IPS-18c (cell line): ENCODE results near the gene CYP2W1.
"Not testable (repeated sequence)": the region's sequence is repeated elsewhere in the genome, so short reads cannot be mapped to it uniquely, and the experiment has no call there.

Source experiments
- H3K4me3 ChIP-seq: 2 replicates; pipeline ENCODE4 v1.7.0; 2013; ENCODE audit warnings: low read depth, mild to moderate bottlenecking, low read length, moderate library complexity; ENCODE audit not compliant: insufficient read depth
- H3K9me3 ChIP-seq: one replicate; pipeline ENCODE4 v1.6.1; 2013; ENCODE audit warnings: mild to moderate bottlenecking, low read length, moderate library complexity; ENCODE audit not compliant: control insufficient read depth, insufficient read depth

The CYP2W1 gene

DNA sequence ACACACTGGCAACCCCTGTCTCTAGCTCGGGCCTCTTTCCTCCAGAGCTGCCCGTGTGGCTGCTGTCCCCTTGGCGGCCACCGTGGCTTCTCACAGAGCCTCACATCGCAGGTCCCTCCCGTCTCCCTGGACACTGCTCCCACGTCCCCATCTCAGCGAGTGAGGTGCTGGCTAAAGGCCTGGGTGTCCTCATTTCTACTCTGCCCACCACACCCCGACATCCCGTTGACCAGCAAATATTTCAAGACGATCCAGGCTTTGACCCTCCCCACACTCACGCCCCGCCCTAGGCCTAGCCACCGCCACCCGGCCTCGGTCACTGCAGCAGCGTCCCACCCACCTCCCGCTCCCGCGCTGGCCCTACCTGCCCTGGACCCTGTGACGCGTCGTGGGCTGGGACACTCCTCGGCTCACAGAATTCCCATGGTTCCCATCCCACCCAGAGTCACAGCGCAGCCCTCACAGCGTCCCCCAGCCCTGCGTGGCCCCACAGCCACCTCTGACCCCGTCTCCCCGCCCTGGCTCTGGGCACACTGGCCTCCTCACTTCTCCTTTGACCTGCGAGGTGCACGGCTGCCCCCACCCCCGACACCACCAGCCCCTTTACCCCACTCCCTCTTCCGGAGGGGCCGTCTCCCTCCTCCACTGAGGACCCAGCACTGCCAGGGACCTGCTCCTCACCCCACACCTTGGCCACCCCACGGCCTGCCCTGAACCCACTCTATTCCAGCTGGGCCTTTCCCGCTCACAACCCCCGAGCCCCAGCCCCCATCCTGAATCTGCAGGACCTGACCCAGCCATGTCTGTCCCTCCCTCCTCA is 35.4 kb upstream of the CYP2W1 start:
- Histone ChIP-seq H3K4me3 (no peak overlapping the region), H3K9me3 (peaks cover 2% of the 10 kb centered on the region)

DNA sequence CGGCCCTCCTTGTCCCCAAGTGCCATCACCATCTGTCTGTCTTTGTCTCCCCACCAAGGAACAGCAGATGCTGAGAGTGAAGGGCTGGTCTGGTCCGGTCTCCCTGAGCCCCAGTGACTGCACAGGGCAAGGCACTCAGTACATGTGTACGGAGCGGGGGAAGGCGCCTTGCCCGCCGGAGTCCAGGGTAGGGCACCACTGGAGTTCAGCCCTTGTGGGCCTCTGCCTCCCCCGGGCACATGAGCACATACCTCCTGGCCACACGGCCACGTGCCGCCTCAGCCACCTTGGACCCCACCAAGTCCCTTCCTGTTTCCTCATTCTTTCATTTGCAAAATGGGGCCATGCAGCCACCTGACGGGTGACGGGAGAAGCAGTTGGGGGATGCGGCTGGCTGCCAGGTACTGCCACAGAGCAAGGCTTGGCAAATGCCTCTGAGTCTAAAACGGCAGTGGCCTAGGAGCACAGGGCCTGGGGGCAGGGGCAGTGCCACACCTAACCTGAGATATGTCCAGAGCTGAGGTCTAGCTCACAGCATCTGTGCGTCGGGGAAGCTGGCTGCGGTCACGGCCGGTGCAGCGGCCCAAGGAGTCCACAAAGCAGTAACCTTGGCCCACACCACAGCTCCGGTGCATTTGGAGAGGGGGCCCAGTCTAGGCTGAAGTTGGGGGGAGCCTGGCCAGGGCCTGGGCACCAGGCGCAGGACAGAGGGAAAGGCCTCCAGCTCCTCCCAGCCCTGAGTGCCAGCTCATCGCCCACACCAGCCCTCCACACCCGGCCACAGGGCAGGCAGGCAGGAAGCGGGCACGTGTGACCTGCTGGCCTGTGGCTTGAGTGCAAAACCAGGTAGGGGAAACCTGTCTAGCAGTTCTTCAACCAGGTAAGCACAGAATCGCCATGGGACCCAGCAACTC is 33.7 kb upstream of the CYP2W1 start:
- Histone ChIP-seq H3K4me3 (no peak overlapping the region), H3K9me3 (peaks cover 2% of the 10 kb centered on the region)

DNA sequence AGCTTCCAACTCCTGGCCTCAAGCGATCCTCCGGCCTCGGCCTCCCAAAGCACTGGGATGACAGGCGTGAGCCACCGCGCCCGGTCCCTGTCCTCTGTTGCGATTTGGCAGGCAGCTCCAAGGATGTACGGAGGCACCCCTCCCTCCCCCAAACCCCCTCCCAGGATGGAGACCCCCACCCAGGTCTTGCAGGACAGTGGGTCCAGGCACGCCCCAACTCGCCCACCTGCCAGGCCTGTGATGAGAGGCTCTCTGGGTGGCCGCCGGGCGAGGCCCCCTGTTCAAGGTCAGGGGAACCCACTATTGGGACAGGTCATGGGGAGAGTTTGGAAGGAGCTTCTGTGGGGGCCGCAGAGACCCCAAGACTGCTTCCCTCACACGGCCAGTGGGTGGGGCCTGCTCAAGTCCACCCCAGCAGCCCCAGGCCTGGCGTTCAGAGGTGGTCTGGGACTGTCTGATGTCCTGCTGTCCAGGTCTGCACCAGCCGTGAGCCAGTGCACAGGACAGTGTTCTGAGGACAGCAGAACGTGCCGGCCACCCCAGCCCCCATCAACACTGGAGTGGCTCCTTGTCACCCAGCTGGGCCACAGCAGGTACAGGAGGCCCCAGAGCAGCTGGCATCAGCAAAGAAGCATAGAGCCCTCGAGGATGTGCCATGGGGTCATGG is 31.0 kb upstream of the CYP2W1 start:
- peaks cover 2% of the 10 kb centered on the region for H3K9me3 ChIP-seq
- no peak overlapping the region for H3K4me3 ChIP-seq

DNA sequence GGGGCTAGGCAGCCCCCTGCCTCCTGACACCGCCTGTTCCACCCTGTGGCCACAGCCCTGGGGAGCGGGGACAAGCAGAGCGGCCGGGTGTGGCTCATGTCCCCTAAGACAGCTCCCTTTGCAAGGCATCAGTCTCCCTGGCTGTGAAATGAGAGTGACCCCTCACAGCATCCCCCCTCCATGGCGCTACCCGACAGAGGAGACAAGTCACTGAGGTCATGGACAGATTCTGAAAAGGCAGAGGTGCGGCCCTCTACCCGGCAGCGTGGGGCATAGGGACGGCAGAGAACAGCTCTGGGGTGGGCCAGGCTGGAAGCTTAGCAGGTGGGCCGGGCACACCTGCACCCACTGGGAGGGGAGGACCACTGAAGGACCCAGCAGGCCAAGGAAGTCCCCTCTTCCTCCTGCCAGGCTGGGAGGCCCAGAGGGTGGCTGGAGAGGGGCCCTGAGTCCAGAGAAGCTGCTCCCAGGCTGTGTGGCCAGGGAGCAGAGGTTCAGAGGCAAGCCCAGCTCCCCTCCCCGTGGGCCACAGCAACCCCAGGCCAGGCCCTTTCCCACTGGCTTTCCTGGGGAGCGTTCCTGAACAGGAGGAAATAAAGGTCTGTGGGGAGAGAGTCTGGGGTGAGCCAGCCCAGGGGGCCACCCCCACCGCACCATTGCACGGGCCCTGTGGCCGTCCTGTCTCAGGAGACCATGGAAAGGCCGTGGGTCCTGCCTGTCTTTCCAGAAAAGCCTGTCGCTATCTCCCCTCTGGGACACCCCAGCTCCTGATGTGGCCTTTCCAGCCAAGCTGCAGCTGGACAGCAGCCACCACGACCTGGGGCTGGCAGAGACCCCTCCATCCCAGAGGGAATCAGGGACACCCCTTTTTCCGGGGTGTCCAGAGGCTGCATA is 30.2 kb upstream of the CYP2W1 start:
- H3K9me3 ChIP-seq: peaks cover 2% of the 10 kb centered on the region
- H3K4me3 ChIP-seq: 0 out of 2 replicates have a peak overlapping the region, but pooled peaks have one; percentile 32

DNA sequence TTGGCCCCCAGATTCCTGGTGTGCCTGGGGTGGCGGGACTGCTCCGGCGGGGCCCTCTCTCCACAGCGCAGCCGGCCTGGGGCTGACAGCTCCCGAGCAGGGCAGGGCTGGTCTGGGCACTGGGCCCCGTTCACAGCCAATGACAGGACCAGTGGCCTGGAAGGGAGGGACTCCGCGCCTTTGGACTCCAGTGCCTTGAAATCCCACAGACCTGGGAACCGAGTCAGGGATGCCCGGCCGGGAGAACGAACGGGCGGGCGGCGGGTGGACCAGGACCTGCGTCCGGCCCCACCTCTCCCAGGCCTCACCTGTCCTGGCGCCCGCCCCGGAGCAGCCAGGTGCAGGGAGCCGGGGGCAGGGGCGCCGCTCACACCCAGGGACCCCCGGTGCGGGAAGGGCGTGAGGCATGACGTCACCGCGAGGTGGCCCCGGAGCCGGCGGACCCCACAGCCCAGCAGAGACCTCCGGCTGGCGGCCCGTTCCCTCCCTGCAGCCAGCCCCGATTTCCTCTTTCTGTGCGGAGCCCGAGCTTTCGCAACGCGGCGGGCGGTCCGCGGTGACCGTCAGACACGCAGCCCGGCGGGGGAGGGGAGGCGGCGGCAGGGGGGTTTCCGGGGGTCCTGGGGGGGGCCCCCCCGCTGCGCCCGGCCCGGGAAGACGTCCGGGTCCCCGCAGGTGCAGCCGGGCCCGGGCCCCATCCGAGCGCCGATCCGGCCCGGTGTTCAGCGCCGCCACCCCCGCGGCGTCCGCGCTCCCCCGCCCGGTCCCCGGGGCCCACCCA is 29.2 kb upstream of the CYP2W1 start:
- peaks cover under 1% of the 10 kb centered on the region for H3K9me3 ChIP-seq
- H3K4me3 ChIP-seq: peak overlapping the region; percentile 32; the same call in 1 of the 2 replicates

DNA sequence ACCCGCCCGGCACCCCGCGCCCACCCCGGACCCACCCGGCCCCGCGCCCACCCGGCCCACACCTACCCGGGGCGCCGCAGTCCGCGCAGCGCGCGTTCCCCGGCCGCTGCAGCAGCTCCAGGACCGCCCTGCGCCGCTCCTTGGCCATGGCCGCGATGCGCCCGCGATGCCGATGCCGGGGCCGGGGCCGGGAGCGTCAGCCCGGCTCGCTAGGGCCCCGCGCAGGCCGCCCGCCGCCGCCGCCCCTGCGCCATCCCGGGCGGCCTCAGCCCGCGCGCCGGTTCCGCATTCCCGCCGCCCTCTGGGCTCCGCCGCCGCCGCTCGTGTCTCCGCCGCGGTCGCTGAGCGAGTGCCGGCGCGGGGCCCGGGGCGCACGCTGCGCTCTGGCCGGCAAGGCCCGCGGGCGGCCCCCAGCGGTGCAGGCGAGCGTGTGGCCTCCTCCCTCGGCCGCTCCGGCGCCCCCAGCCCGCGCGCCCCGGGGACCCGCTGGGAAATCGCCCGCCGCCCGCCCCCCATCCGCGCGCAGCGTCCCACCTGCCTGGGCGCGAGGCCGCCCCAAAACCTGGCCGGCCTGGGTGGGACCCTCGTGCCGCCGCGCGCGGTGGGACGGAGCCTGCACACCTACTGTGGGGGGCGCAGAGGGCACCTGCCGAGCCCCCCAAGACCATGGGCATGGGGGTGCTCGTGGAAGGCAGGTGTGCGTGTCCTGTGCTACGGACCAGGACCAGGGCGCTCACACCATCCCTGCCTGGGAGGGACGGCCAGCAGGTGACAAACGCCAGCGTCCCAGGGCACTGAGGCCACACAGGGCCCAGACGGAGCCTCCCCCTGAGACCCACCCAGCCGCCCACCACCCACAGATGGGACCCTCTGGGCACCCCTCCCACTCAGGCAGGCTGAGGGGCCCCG is 28.4 kb upstream of the CYP2W1 start, which contains the start of gene ADAP1:
Gene ADAP1 (minus strand): TSS at position 351 of the 909 bp plus-strand sequence. CDS start 203 bp downstream, at position 148.
- Histone ChIP-seq H3K9me3 (no peaks in the 10 kb centered on the region), H3K4me3 (peak within 1 kb of the TSS; percentile 32; the same call in 1 of the 2 replicates)

DNA sequence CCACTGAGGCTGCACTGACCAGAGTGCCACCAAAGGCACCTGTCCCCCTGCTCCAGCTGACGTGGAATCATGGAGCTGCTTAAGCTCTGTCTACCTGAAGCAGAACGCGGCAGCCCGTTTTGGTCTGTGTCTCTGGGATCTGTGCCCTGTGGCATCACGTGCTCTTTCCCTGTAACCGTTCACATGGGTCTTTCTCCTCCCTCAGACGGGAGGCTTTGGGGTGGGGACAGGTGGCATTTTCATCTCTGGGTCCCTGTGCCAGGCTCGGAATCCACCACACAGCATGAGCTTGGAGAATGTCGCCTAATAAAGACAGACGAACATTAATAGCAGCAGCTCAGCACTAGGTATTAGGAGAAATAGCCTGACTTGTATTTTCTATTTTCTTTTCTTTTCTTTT is 26.9 kb upstream of the CYP2W1 start:
- Histone ChIP-seq H3K4me3 (no peak overlapping the region), H3K9me3 (no peaks in the 10 kb centered on the region)

DNA sequence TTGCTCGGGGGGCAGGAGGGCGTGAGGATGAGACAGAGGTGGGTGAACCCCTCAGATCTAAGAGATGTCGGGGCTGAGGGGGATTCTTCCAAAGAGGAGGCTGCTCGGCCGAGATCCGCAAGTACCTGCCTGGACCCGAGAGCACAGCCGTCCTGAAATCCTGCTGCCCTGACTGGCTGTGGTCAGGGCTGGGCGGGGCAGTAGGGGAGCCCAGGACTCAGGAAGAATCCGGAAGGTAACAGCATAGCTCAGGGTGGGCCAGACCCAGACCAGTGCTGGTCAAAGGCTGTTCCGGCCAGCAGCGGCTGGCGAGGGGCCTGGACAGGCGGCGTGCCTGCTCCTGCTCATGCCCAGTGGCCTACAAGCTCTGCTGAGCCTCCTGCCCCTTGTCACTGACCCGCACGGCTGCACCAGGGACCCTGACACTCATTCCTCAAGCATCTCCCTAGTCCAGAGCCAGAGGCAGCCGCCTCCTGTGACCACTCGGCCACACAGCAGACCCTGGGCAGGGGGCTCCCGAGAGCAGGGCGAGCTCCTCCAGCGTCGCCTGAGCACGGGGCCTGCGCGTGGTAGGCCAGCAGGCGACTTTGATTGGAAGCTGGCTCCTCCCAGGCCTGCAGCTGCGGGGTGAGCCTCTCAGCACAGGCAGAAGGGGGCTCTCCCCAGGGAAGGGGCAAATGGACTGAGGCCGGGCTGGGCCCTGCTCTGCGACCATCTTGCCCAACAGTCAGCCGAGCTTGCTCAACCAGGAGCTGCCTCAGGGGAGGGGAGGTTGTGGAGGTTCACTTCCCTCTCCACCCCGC is 25.4 kb upstream of the CYP2W1 start:
- no peak overlapping the region for H3K4me3 ChIP-seq

DNA sequence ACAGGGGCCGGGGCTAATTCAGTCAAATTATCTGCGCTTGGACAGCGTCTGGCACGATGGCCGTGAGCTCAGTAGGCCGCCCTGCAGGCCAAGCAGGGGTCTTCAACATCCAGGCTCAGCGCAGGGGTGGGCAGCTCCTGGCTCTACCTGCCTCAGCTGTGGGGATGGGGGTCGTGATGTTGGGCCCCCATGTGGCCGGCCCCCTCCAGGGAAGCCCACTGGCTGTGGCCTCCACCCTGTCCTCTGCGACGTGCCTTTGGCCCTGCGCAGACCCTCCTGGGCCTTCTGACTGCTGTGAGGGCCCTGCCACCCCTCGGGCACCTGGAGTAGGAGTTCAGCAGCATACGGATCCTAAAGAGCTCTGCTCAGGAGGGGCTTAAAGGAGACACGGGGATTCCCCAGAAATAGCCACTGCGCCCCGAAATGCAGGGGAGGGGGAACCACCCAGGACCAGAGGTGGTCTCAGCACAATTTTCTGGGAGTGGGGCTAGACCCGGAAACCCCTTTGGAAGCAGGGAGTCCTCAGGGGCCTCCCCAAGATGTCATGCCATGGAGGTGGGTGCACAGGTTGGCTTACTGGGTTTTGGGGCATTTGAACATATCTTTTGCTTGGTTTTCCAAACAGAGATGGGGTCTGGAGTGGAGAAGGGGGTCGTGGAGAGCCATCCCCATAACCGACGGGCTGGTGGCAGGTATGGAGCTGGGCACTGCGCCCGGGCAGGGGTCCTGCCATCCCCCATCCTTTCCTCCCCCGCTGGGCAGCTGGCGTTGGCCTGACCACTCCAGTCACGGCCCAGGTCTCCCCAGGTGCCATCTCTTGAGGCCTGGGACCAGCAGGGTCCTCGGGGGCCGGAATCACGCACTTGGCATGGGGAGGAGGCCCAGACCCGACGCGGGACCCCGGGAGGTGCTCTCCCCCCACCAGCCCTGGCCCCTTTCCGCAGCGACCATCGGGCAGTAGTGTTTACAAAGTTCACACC is 24.5 kb upstream of the CYP2W1 start:
- Histone ChIP-seq H3K9me3 (no peaks in the 10 kb centered on the region), H3K4me3 (no peak overlapping the region)

More for the DNA sequence above, 25.4 kb upstream of the CYP2W1 start:
- no peaks in the 10 kb centered on the region for H3K9me3 ChIP-seq

DNA sequence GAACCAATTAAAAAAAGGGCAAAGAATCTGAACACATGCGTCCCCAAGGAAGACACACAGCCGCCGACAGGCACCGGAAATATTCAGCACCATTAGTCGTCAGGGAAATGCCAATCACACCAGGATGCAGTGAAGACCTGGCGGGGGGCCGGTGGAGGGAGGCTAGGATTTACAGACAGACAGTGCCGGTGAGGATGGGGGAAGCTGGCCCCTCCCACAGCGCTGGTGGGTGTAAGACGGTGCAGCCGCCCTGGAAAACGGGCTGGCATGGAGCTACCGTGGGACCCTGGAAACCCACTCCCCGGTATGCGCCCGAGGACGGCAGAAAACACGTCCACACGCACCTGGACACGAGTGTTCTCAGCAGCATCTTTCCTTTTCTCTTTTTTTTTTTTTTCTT is 23.7 kb upstream of the CYP2W1 start:
- Histone ChIP-seq H3K4me3 (no peak overlapping the region), H3K9me3 (no peaks in the 10 kb centered on the region)

DNA sequence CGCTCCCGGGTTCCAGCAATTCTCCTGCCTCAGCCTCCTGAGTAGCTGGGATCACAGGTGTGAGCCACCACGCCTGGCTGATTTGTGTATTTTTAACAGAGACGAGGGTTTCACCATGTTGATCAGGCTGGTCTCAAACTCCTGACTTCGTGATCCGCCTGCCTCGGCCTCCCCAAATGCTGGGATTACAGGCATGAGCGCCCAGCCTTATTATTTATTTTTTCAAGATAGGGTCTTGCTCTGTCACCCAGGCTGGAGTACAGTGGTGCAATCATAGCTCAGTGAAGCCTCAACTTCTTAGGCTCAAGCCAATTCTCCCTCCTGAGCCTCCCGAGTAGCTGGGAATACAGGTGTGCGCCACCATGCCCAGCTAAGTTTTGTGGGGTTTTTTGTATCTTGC is 23.2 kb upstream of the CYP2W1 start:
- H3K4me3 ChIP-seq, H3K9me3 ChIP-seq: not testable (repeated sequence)

DNA sequence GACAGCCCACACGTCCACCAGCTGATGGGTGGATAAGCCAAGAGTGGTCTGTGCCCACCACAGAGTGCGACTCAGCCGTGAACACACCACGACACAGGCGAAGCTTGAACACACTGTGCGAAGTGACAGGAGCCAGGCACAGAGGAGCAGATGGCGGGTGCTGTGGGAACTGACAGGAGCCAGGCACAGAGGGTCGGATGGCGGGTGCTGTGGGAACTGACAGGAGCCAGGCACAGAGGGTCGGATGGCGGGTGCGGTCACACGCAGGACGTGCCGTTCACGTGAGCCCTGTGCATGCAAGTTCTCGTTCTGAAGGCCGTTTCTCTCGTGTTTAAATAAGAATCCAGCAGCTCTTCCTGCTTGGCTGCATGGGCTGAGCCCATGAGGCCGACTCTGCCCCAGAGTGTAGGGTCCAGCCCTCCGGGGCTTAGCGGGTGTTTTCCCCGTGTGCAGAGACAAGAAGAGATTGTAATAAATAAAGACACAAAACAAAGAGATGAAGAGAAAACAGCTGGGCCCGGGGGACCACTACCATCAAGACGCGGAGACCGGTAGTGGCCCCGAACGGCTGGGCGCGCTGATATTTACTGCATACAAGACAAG is 22.6 kb upstream of the CYP2W1 start:
- Histone ChIP-seq H3K9me3 (no peaks in the 10 kb centered on the region), H3K4me3 (no peak overlapping the region)

DNA sequence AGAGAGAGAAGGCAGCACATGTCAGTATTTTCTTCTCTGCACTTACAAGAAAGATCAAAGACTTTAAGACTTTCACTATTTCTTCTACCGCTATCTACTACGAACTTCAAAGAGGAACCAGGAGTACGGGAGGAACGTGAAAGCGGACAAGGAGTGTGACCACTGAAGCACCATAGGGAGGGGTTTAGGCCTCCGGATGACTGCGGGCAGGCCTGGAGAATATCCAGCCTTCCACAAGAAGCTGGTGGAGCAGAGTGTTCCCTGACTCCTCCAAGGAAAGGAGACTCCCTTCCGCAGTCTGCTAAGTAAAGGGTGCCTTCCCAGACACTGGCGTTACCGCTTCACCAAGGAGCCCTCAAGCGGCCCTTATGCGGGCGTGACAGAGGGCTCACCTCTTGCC is 22.0 kb upstream of the CYP2W1 start:
- not testable (repeated sequence) for H3K4me3 ChIP-seq, H3K9me3 ChIP-seq
